CD4-positive, CD25-positive, alpha-beta regulatory T cell (primary cell): ENCODE results near the gene SRGAP1. TPM values are rescaled to one million over a fixed set of nuclear protein-coding genes. Genes with fewer than 3 reads are reported as not detected.

Experiments
- ATAC-seq, 2 donors: fragments of 150-1000 bp; cut with Tn5 transposase; one replicate each; pipeline ENCODE4 v1.10.0; 2021; ENCODE audit warnings: low read depth in 2 of 2, moderate number of reproducible peaks in 2 of 2, moderate library complexity in 1 of 2
- DNase-seq, 3 donors: peaks; one replicate each; pipeline versions ENCODE4 v3.0.0 to v3.0.0-alpha.2; 2012 to 2022; ENCODE audit warnings: mixed read lengths in 1 of 3
- H3K27ac ChIP-seq: one replicate; pipeline ENCODE4 v1.7.0; 2013; ENCODE audit warnings: mild to moderate bottlenecking, low read length; ENCODE audit not compliant: insufficient read depth, poor library complexity, severe bottlenecking
- H3K27me3 ChIP-seq: one replicate; pipeline ENCODE4 v1.7.0; 2013; ENCODE audit warnings: low read length; ENCODE audit not compliant: control insufficient read depth, insufficient read depth
- H3K36me3 ChIP-seq: one replicate; pipeline ENCODE4 v1.7.0; 2013; ENCODE audit warnings: mild to moderate bottlenecking, low read length, moderate library complexity; ENCODE audit not compliant: control insufficient read depth, insufficient read depth
- H3K4me1 ChIP-seq: 2 replicates; pipeline ENCODE4 v1.7.0; 2013; ENCODE audit warnings: mild to moderate bottlenecking, low read length; ENCODE audit not compliant: insufficient read depth, control insufficient read depth, poor library complexity, severe bottlenecking
- H3K4me3 ChIP-seq: one replicate; pipeline ENCODE4 v1.7.0; 2013; ENCODE audit warnings: low read depth, mild to moderate bottlenecking, low read length, moderate library complexity
- H3K9me3 ChIP-seq, 2 experiments: 1 replicate in 1 of 2; 2 replicates in 1 of 2; pipeline ENCODE4 v1.7.0; 2013; ENCODE audit warnings: low read length in 2 of 2, mild to moderate bottlenecking in 1 of 2, moderate library complexity in 1 of 2; ENCODE audit not compliant: control insufficient read depth in 2 of 2
- H3K27ac Mint-ChIP-seq, 3 donors: one replicate each; pipeline ENCODE4 v1.8.0; 2020 to 2022; ENCODE audit warnings: mild to moderate bottlenecking in 3 of 3, mixed read lengths in 3 of 3, moderate library complexity in 2 of 3
- H3K27me3 Mint-ChIP-seq: one replicate; pipeline ENCODE4 v1.8.0; 2022; ENCODE audit warnings: mild to moderate bottlenecking, mixed read lengths
- H3K36me3 Mint-ChIP-seq: one replicate; pipeline ENCODE4 v1.8.0; 2020; ENCODE audit warnings: mixed read lengths
- H3K4me1 Mint-ChIP-seq, 4 donors: one replicate each; pipeline ENCODE4 v1.8.0; 2020 to 2022; ENCODE audit warnings: mixed read lengths in 4 of 4, mild to moderate bottlenecking in 1 of 4
- H3K4me3 Mint-ChIP-seq, 4 donors: one replicate each; pipeline ENCODE4 v1.8.0; 2020 to 2022; ENCODE audit warnings: mild to moderate bottlenecking in 4 of 4, mixed read lengths in 4 of 4, moderate library complexity in 3 of 4
- H3K9me3 Mint-ChIP-seq, 7 donors: one replicate each; pipeline ENCODE4 v1.8.0; 2020 to 2022; ENCODE audit warnings: mixed read lengths in 7 of 7, mild to moderate bottlenecking in 3 of 7, moderate library complexity in 2 of 7
- polyA plus RNA-seq, 4 donors: library from polyadenylated mRNA; unstranded; fragments of 300-500 nt; fragmentation: Illumina TruSeq; gene quantifications; one replicate each; pipeline ENCODE4 v1.2.3, GENCODE V29; 2021
- total RNA-seq: library from RNA; stranded (reverse); gene quantifications from one replicate; pipeline ENCODE4 v1.2.3, GENCODE V29; 2022

Gene SRGAP1
- total and polyA plus RNA-seq, 5 donors from 2014 or later: 0.01 to 0.07 (median 0.02) TPM; not detected in 1

DNA sequence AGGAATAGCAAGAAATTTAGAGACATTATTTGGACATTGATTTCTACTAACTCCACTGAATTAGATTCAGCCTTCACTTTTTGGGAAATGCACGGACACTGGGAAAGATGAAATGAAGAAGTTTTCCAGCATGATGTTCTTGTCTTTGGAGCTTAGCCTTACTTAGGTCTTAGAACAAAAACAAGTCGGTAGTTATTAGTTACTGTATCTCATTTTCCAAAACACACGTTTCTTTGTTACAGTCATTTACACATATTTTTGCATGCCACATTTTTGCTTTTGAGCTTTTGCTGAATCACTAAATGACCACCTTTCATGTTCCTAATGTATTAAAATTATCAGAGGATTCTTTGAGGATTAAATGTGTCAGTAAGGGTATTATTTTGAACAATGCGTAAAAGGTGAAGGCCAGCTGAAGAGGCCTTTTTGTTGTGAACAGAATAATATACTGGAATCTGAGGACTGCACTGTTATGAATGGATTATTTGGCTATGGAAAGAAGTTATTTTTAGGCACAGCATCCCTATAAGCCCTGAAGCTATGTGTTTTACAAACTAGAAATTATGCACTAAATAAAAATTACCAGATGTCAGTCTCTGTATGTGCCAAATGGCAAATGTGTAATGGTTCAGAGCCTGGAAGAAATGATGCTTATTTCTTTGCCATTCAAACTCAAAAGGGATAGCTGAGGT is 138.2 kb downstream of the SRGAP1 start:
- Mint-ChIP-seq H3K27me3 (peaks cover 5% of the 10 kb centered on the region), H3K4me3 (no peak overlapping the region), H3K9me3 (peaks cover 0 to 4% (median 0%) of the 10 kb centered on the region in 7 donors), H3K27ac (no peak overlapping the region), H3K36me3 (no peaks in the 10 kb centered on the region), H3K4me1 (peaks cover 0 to 4% (median 0%) of the 10 kb centered on the region in 4 donors)
- DNase-seq: no peak
- Histone ChIP-seq H3K4me1 (no peaks in the 10 kb centered on the region), H3K27me3 (no peaks in the 10 kb centered on the region), H3K27ac (no peak overlapping the region), H3K4me3 (no peak overlapping the region), H3K36me3 (no peaks in the 10 kb centered on the region), H3K9me3 (no peaks in the 10 kb centered on the region)
- ATAC-seq: no peak

DNA sequence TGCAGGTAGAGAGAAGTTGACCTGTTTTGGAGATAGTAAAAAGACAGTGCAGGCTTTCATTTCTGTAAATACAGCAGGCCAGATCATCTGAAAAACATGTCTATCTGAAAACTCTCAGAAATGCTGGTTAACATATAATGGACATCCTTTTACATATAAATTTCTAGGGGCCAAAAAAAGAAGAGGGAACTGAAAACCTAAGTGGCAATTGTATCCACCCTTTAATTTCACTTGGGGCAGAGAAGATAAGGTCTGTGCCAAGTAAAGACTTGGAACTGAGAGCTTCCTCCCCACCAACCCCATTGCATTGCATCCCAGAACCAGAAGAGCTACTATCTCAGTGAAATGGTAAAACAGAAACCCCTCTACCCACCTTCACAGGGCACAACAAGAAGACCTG is 141.0 kb downstream of the SRGAP1 start:
- H3K27ac ChIP-seq: no peak overlapping the region
- no peak overlapping the region for H3K4me3 ChIP-seq
- Mint-ChIP-seq H3K4me1 (peaks cover 0 to 4% (median 0%) of the 10 kb centered on the region in 4 donors), H3K27ac (no peak overlapping the region), H3K9me3 (peaks cover 0 to 3% (median 0%) of the 10 kb centered on the region in 7 donors), H3K27me3 (peaks cover 5% of the 10 kb centered on the region), H3K4me3 (no peak overlapping the region), H3K36me3 (no peaks in the 10 kb centered on the region)
- DNase-seq (no peak), ATAC-seq (no peak)
- no peaks in the 10 kb centered on the region for H3K36me3 ChIP-seq
- H3K27me3 ChIP-seq: no peaks in the 10 kb centered on the region
- H3K4me1 ChIP-seq: no peaks in the 10 kb centered on the region
- H3K9me3 ChIP-seq: no peaks in the 10 kb centered on the region

DNA sequence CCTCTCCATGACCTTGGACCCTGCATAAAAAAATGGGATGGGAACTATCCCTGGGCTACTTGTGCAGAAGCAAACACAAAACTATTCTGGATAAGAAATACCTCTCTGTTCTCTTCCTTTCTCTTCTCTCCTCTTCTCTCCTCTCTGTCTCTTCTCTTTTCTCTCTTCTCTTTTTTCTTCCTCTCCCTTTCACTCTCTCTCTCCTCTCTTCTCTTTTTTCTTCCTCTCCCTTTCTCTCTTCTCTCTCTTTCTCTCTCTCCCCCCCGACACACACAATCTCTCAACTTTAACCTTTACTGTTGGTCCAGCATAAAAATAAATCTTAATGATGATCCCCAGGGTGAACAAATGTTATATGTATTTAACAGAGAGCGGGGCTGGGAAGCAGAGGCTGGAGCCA is 141.4 kb downstream of the SRGAP1 start:
- ATAC-seq: no peak

DNA sequence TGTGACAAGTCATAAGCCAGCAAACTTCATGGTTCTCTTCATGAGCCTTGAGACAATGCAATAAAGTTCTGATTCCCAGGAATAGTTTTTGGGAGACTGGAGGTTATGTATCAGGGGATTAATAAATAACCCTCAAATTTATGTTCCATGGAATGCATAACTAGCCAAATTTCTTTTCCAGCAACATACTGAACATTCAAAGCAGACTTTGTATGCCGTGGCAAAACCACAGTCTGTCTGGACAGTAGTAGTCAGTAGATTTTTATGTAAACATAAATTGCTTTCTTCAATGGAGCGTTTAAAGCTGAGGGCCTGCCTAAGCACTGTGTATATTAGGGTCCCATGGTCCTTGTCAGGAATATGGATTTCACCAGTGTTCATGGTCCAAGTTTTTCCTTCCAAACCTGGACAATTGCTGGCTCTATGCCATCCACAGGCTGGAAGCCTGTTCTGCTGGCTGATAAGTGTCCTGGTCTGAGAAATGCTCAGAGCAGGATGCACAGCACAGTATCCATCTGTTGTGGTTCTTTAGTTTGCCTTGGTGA is 144.9 kb downstream of the SRGAP1 start:
- Mint-ChIP-seq H3K4me3 (no peak overlapping the region), H3K27me3 (peaks cover 9% of the 10 kb centered on the region), H3K36me3 (no peaks in the 10 kb centered on the region), H3K9me3 (peaks cover 0 to 4% (median 0%) of the 10 kb centered on the region in 7 donors), H3K27ac (no peak overlapping the region), H3K4me1 (no peaks in the 10 kb centered on the region)
- ATAC-seq (no peak), DNase-seq (no peak)
- Histone ChIP-seq H3K4me1 (no peaks in the 10 kb centered on the region), H3K36me3 (no peaks in the 10 kb centered on the region), H3K9me3 (no peaks in the 10 kb centered on the region), H3K27me3 (no peaks in the 10 kb centered on the region), H3K27ac (no peak overlapping the region), H3K4me3 (no peak overlapping the region)

More for the DNA sequence above, 141.4 kb downstream of the SRGAP1 start:
- no peak overlapping the region for H3K4me3 ChIP-seq
- no peaks in the 10 kb centered on the region for H3K36me3 ChIP-seq
- no peak overlapping the region for H3K27ac ChIP-seq
- Mint-ChIP-seq H3K4me3 (no peak overlapping the region), H3K27me3 (peaks cover 5% of the 10 kb centered on the region), H3K36me3 (no peaks in the 10 kb centered on the region), H3K9me3 (peaks cover 0 to 3% (median 0%) of the 10 kb centered on the region in 7 donors), H3K27ac (no peak overlapping the region), H3K4me1 (peaks cover 0 to under 1% (median 0%) of the 10 kb centered on the region in 4 donors)
- H3K27me3 ChIP-seq: no peaks in the 10 kb centered on the region
- no peaks in the 10 kb centered on the region for H3K9me3 ChIP-seq
- H3K4me1 ChIP-seq: no peaks in the 10 kb centered on the region
- DNase-seq: no peak

DNA sequence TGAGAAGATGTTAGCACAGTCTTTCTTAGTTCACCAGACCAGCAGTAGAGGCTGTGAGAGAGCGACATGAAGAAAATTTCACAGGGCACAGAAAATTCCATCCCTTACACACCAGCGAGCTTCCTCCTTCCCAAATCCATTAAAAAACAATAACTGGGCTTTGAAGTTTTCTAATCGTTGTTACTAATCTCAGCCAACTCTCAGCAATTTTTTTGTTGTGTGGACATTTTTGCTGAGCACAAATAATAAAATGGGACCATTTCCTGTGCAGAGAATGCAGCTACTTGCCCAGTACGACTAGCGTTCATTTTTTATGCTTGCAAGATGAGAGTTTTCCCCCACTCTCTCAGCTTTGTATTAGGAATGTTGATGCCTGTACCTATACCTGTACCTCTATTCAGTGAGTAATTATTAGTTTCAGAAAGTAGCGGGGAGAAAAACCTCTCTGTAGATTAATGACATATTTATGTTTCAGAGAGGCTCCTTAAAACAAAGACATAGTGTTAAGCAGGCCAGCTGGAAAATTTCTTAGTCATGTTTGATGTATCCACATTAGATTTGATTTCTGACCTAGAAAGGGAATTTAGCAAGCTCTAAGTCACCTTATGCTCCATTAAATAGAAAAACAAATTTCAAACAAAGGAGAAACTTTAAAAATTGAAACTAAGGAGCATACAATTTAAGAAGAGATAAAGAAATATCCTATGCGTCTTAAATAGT is 146.5 kb downstream of the SRGAP1 start:
- Histone ChIP-seq H3K9me3 (no peaks in the 10 kb centered on the region), H3K4me1 (no peaks in the 10 kb centered on the region), H3K36me3 (no peaks in the 10 kb centered on the region), H3K27me3 (no peaks in the 10 kb centered on the region), H3K27ac (no peak overlapping the region), H3K4me3 (no peak overlapping the region)
- no peaks in the 10 kb centered on the region for H3K4me1 Mint-ChIP-seq
- peaks cover 0 to 1% (median 0%) of the 10 kb centered on the region in 7 donors for H3K9me3 Mint-ChIP-seq
- no peaks in the 10 kb centered on the region for H3K36me3 Mint-ChIP-seq
- H3K27me3 Mint-ChIP-seq: peaks cover 9% of the 10 kb centered on the region
- no peak overlapping the region for H3K4me3 Mint-ChIP-seq
- ATAC-seq: no peak
- H3K27ac Mint-ChIP-seq: no peak overlapping the region
- no peak for DNase-seq

DNA sequence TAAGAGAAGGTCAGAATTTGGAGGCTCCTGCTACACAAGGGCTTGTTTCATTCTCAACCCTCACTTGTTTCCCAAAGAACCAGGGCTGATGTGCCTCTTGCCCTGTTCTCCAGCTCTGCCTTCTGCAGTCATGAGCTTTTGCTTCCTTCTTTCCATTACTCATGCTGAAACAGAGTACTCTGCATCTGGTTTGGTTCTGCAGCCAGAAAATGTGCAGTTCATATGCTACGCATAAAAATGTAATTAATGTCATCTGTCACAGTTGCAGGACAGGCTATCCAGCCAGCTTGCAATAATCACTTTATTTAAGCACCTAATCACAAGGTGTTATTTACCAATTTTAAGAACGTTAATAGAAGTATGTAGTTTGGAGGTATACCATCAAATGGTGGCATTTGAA is 150.2 kb downstream of the SRGAP1 start:
- H3K27ac Mint-ChIP-seq: no peak overlapping the region
- Histone ChIP-seq H3K27me3 (peaks cover 3% of the 10 kb centered on the region), H3K4me3 (no peak overlapping the region), H3K36me3 (no peaks in the 10 kb centered on the region), H3K9me3 (no peaks in the 10 kb centered on the region), H3K4me1 (no peaks in the 10 kb centered on the region), H3K27ac (no peak overlapping the region)
- ATAC-seq (no peak), DNase-seq (no peak)
- H3K9me3 Mint-ChIP-seq: peaks cover 0 to 3% (median 0%) of the 10 kb centered on the region in 7 donors
- H3K4me1 Mint-ChIP-seq: no peaks in the 10 kb centered on the region
- peaks cover 9% of the 10 kb centered on the region for H3K27me3 Mint-ChIP-seq
- no peak overlapping the region for H3K4me3 Mint-ChIP-seq
- no peaks in the 10 kb centered on the region for H3K36me3 Mint-ChIP-seq

DNA sequence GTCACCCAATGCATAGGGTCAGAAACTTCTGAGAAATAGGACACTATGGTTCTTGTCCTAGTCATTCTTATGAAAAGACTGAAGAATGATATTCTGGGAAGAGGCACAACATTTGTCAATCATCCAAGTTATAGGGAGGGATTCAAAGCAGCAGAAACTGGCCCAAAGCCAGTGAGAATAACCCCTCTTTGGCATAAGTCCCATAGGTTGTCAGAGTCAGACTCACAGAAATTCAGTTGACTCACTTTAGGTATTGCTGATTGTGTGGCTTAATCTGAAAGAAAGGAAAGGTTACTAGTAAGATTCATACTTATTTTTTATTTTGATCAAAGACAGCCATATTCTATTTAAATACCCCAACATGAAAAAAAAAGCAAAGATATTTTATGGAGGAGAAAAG is 151.0 kb downstream of the SRGAP1 start:
- H3K4me1 ChIP-seq: no peaks in the 10 kb centered on the region
- peaks cover 9% of the 10 kb centered on the region for H3K27me3 Mint-ChIP-seq

More for the DNA sequence above, 151.0 kb downstream of the SRGAP1 start:
- Histone ChIP-seq H3K9me3 (no peaks in the 10 kb centered on the region), H3K36me3 (no peaks in the 10 kb centered on the region), H3K4me3 (no peak overlapping the region), H3K27ac (no peak overlapping the region), H3K27me3 (peaks cover 3% of the 10 kb centered on the region)
- H3K4me1 Mint-ChIP-seq: no peaks in the 10 kb centered on the region
- H3K36me3 Mint-ChIP-seq: no peaks in the 10 kb centered on the region
- H3K9me3 Mint-ChIP-seq: peaks cover 0 to 4% (median 1%) of the 10 kb centered on the region in 7 donors
- DNase-seq (no peak), ATAC-seq (no peak)
- H3K27ac Mint-ChIP-seq: no peak overlapping the region
- H3K4me3 Mint-ChIP-seq: no peak overlapping the region
